ENCODE measurements around the gene SPG21.

GRCh38 chr15:64928626-64929220 is 61.0 kb downstream of the SPG21 start:
- TF ChIP-seq ZNF660 (CRISPR knock-in tag; IDR thresholded peaks at IDR 0.05; ENCODE audit: borderline replicate concordance, low read depth) (no peak), NCOA1 (CRISPR knock-in tag; IDR thresholded peaks at IDR 0.05) (no peak), DPF2 (CRISPR knock-in tag; IDR thresholded peaks at IDR 0.05; ENCODE audit: borderline replicate concordance, low read depth) (no peak), REXO4 (CRISPR knock-in tag; IDR thresholded peaks at IDR 0.05; ENCODE audit: borderline replicate concordance) (no peak), CTCF (CRISPR knock-in tag; IDR thresholded peaks at IDR 0.05) (no peak), EZH2 (conservative IDR thresholded peaks at IDR 0.05; ENCODE audit: low read depth, low read length) (no peak), SKIL (CRISPR knock-in tag; IDR thresholded peaks at IDR 0.05; ENCODE audit: borderline replicate concordance) (no peak), ZNF780A (CRISPR knock-in tag; IDR thresholded peaks at IDR 0.05) (no peak), MNT (IDR thresholded peaks at IDR 0.05) (no peak), MAFF (IDR thresholded peaks at IDR 0.05; ENCODE audit: low read depth, low read length) (no peak), ZBTB21 (CRISPR knock-in tag; IDR thresholded peaks at IDR 0.05) (no peak)
